Activated CD8-positive, alpha-beta T cell treated with anti-CD3 and anti-CD28 coated beads for 36 hours (primary cell): Measurements from ENCODE around the gene IRX3. TPM values are rescaled to one million over a fixed set of nuclear protein-coding genes. Genes with fewer than 3 reads are reported as not detected.
A peak's percentile ranks its signal among the peaks of the same experiment; 100 is the strongest.

Experiments used
- ATAC-seq: fragments of 200-7000 bp; cut with Tn5 transposase; one replicate; pipeline ENCODE4 v1.10.0; 2021; ENCODE audit warnings: mild to moderate bottlenecking, moderate library complexity
- CTCF ChIA-PET: fragments of 350-600 bp; sonication (Branson Sonifier 250); formaldehyde crosslinking; loops from one replicate; lab custom pipeline; 2021; ENCODE audit warnings: antibody characterized with exemption; lab: Charles Lee
- POLR2A ChIA-PET: fragments of 350-600 bp; sonication (Branson Sonifier 250); formaldehyde crosslinking; loops from one replicate; lab custom pipeline; 2021; ENCODE audit warnings: antibody characterized with exemption; lab: Charles Lee
- DNase-seq: peaks from one replicate; pipeline ENCODE4 v3.0.0-alpha.2; 2020
- H3K27ac Mint-ChIP-seq: one replicate; pipeline ENCODE4 v1.8.0; 2021; ENCODE audit warnings: mild to moderate bottlenecking, mixed read lengths
- H3K27me3 Mint-ChIP-seq: one replicate; pipeline ENCODE4 v1.8.0; 2021; ENCODE audit warnings: mixed read lengths
- H3K36me3 Mint-ChIP-seq: one replicate; pipeline ENCODE4 v1.8.0; 2021; ENCODE audit warnings: low read depth, mixed read lengths
- H3K4me1 Mint-ChIP-seq: one replicate; pipeline ENCODE4 v1.8.0; 2021; ENCODE audit warnings: low read depth, mixed read lengths
- H3K4me3 Mint-ChIP-seq: one replicate; pipeline ENCODE4 v1.8.0; 2021; ENCODE audit warnings: mild to moderate bottlenecking, moderate library complexity, mixed read lengths
- H3K9me3 Mint-ChIP-seq: one replicate; pipeline ENCODE4 v1.8.0; 2021; ENCODE audit warnings: mixed read lengths
- CTCF ChIP-seq: fragments of 200-600 bp; IDR thresholded peaks from one replicate; pipeline ENCODE4 v1.8.0; 2022; ENCODE audit warnings: antibody characterized with exemption, mild to moderate bottlenecking
- intact Hi-C: fragments of 100-400 bp; cut with micrococcal nuclease; formaldehyde crosslinking; loops from one replicate; pipeline ENCODE4 v1.10.0; 2022
- total RNA-seq, 2 experiments: library from RNA; stranded (reverse); gene quantifications; one replicate each; pipeline ENCODE4 v1.2.3, GENCODE V29; 2021

IRX3 gene
- total RNA-seq: not detected

- DNase-seq (no peak), ATAC-seq (peak; percentile 36)
- CTCF ChIA-PET: no interaction called here
- Mint-ChIP-seq H3K9me3 (no peaks in the 10 kb centered on the region), H3K36me3 (peaks cover 3% of the 10 kb centered on the region), H3K4me1 (peaks cover 24% of the 10 kb centered on the region), H3K27ac (no peak within 1 kb of the TSS), H3K27me3 (peaks cover 70% of the 10 kb centered on the region), H3K4me3 (peak within 1 kb of the TSS; percentile 66)
- no peak for TF ChIP-seq CTCF
- POLR2A ChIA-PET: interaction anchor here (1.1 kb wide), 1 partner anchor 12 kb away, joined by 3 read pairs; no protein-coding TSS in a partner anchor
- intact Hi-C loops: loop anchor here (5.0 kb wide), 1 partner anchor 651 kb away; no protein-coding TSS in a partner anchor
Measured at GRCh38 chr16:54286366-54287130, at the start of gene IRX3. IRX3 (minus strand) TSS chr16:54286787; CDS start chr16:54286050, 737 bp downstream.

DNA sequence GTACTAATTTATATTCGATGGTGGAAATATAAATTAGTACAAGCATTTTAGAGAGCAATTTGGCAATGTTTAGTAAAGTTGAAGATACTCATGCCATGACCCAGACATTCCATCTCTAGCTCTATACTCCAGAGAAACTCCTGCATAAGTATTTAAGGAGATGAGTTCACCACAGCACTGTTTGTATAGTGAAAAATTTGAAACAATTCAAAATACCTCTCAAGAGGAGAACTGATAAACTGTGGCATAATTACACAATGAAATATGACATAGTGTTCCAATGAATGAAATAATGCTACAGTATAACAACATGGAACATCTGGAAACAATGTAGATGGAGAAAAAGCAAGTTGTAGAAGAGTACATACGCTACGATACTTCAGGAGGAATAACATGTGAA lies 48.6 kb upstream of the IRX3 start:
- H3K9me3 Mint-ChIP-seq: no peaks in the 10 kb centered on the region
- ChIA-PET CTCF (no interaction called here), POLR2A (no interaction called here)
- DNase-seq: no peak
- no peak for TF ChIP-seq CTCF
- no peak for ATAC-seq
- intact Hi-C loops: no loop called here
- no peak overlapping the region for H3K4me3 Mint-ChIP-seq
- no peaks in the 10 kb centered on the region for H3K36me3 Mint-ChIP-seq
- no peak overlapping the region for H3K27ac Mint-ChIP-seq
- peaks cover 10% of the 10 kb centered on the region for H3K27me3 Mint-ChIP-seq
- no peaks in the 10 kb centered on the region for H3K4me1 Mint-ChIP-seq

DNA sequence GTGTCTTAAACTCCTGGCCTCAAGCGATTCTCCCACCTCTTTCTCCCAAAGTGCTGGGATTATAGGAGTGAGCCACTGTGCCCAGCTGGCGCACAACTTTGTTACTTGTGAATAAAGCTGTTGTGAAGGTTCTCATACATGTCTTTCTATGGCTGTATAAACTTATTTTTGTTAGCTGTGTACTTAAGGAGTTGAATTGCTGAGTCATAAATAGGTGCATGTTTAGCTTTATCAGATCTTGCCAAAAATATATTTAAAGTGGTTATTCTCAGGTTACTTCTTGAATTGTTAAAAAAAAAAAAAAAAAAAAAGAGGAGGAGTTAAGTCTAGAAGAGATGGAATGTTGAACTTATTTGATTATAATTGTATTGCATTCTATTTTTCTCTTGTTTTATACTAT lies 47.6 kb upstream of the IRX3 start:
- peaks cover 10% of the 10 kb centered on the region for H3K27me3 Mint-ChIP-seq
- no peaks in the 10 kb centered on the region for H3K36me3 Mint-ChIP-seq
- POLR2A ChIA-PET: no interaction called here
- no peak for TF ChIP-seq CTCF
- H3K4me3 Mint-ChIP-seq: no peak overlapping the region
- ATAC-seq (no peak), DNase-seq (no peak)
- H3K27ac Mint-ChIP-seq: no peak overlapping the region
- no peaks in the 10 kb centered on the region for H3K4me1 Mint-ChIP-seq
- CTCF ChIA-PET: no interaction called here
- intact Hi-C loops: no loop called here
- no peaks in the 10 kb centered on the region for H3K9me3 Mint-ChIP-seq

DNA sequence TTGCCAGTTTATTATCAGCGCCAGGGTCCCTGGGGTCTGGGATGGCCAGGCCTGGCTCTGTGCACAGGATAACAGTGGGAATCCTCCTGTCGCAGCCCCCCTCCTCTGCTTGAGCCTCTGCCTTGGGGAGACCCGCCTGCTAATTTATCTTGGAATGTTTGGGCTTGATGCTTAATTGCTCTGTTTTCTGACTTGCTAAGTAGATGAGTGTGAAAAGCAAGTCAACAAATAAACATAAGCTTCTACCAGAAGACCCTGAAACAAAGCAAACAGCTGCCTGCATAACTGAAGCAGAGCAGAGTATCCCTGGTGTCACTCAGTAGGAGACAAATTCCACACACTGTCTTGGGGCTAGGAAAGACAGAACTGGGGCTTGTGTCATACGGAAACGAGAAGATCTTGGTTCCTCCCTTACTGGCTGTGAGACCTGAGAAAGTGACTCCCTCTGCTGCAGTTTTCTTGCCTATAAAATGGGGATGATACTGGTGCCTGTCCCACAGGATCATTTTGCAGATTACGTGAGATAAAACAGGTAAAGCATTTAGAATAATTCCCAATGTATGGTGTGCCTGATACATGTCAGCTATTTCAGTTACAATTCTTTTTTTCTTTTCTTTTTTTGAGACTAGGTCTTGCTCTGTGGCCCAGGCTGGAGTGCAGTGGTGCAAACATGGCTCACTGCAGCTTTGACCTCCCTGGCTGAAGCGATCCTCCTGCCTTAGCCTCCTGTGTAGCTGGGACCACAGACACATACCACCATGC lies 44.8 kb upstream of the IRX3 start:
- Mint-ChIP-seq H3K27me3 (peaks cover 9% of the 10 kb centered on the region), H3K4me3 (no peak overlapping the region), H3K9me3 (no peaks in the 10 kb centered on the region), H3K4me1 (no peaks in the 10 kb centered on the region), H3K27ac (no peak overlapping the region), H3K36me3 (no peaks in the 10 kb centered on the region)
- ChIA-PET CTCF (no interaction called here), POLR2A (no interaction called here)
- DNase-seq (no peak), ATAC-seq (no peak)
- no peak for TF ChIP-seq CTCF
- intact Hi-C loops: no loop called here

DNA sequence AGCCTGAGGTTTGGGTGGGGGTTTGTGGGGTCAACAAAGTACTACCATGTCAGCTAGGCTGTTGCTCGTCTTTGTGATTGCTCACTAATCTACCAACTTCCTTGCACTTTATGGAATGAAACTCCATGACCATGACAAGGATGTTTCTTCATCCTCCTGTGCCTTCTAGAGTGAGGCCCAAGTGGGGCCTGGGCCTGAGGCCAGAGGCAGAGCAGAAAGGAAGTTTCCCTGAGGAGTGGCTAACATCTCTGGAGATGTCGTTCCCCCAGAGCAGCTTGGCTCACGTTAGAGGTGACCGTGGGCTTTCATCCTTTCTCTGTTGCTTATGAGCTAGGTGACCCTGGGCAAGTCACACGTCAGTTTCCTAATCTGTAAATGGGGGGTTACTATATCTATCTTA lies 41.0 kb upstream of the IRX3 start:
- Mint-ChIP-seq H3K9me3 (no peaks in the 10 kb centered on the region), H3K27me3 (peaks cover 5% of the 10 kb centered on the region), H3K4me1 (no peaks in the 10 kb centered on the region), H3K27ac (no peak overlapping the region), H3K36me3 (no peaks in the 10 kb centered on the region), H3K4me3 (no peak overlapping the region)
- DNase-seq (no peak), ATAC-seq (no peak)
- intact Hi-C loops: no loop called here
- no peak for TF ChIP-seq CTCF
- ChIA-PET POLR2A (no interaction called here), CTCF (no interaction called here)
